ENCODE results near the gene ADAM12.

ADAM12 gene

DNA sequence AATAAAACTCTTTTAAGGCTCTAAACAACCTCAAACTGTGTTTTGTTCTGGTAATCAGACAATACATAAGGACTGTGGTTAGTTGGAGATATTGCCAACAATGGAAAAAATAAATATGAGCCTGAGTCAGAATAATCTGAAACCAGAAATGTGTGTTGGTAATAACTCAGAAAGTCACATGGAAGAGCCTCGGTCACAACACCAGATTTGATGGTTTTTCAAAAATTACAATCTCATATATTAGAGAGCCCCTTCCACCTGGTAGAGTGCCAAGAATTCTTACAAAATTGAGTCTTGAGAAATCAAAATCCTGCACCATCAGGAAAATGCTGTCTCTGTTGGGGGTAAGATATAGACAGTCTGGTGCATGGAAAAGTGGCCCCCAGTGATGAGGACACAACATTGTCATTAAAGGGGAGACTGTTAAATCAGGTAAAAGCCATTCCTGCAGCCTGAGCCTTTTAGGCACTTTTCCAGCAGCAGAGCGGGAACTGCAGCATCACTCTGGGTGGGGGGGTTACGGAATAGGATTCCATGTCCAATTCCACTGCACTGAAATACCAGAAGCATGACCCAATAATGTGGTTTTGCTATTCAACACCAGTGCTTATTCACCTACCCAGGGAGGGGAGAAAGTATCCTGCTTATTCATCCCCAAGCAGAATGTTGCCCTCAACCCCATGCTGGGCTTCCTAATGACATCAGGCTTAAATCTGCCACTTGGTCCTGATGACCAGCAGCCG, 9.5 kb upstream of the ADAM12 start:
- DNase-seq (ENCODE audit: low spot score) = no peak
- in situ Hi-C loops (cut with MboI; ENCODE audit: low pct_unique_long_range_greater_than_20kb, low sequenced_read_pairs, unreplicated experiment) = no loop called here
- no peak for TF ChIP-seq CTCF (IDR thresholded peaks at IDR 0.05; ENCODE audit: extremely low read depth, insufficient read depth, missing control alignments)

DNA sequence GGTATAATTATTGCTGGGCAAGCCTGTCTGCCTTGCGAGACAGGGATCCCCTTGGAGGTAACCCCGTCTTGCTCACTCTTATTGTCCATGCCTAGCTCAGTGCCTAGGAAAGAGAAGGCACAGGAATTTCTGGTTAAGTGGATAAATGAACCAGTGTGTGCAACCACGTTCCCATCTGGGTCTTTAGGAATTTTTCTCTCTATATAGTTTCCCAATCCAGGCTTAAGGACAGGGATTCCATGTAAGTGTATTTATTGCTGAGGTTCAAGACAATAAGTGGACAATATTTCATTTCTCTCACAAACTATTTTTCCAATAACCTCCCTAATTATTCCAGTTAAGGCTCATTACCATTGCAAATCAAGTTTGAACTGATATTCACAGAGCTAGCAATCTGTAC, 8.9 kb upstream of the ADAM12 start:
- in situ Hi-C loops (cut with MboI; ENCODE audit: low pct_unique_long_range_greater_than_20kb, low sequenced_read_pairs, unreplicated experiment) = no loop called here
- TF ChIP-seq CTCF (IDR thresholded peaks at IDR 0.05; ENCODE audit: extremely low read depth, insufficient read depth, missing control alignments) = no peak
- no peak for DNase-seq (ENCODE audit: low spot score)

DNA sequence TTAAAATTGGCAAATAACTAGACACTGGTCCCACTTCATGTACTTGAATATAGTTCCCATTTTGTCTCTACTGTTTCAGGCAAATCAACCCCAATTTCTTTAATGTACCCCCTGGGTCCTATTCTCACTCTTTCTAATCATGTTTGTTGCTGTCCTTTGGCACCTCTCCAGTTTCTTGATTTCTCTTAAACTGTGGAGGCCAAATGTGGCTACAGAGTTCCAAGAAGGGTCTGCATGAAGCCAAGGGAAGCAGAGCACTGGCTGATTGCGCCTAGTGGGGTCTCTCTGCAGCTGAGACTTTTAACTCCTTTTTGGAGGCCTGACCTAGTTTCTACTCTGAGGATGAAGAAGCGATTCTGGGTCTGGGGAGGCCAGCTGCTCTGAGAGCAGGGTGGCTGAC, 6.7 kb upstream of the ADAM12 start:
- no peak for DNase-seq (ENCODE audit: low spot score)
- in situ Hi-C loops (cut with MboI; ENCODE audit: low pct_unique_long_range_greater_than_20kb, low sequenced_read_pairs, unreplicated experiment) = no loop called here
- no peak for TF ChIP-seq CTCF (IDR thresholded peaks at IDR 0.05; ENCODE audit: extremely low read depth, insufficient read depth, missing control alignments)

- TF ChIP-seq CTCF (IDR thresholded peaks at IDR 0.05; ENCODE audit: extremely low read depth, insufficient read depth, missing control alignments) = no peak
- in situ Hi-C loops (cut with MboI; ENCODE audit: low pct_unique_long_range_greater_than_20kb, low sequenced_read_pairs, unreplicated experiment) = no loop called here
- DNase-seq (ENCODE audit: low spot score) = no peak
Observed at GRCh38 chr10:126393076-126393475, 4.8 kb upstream of the ADAM12 start.

DNA sequence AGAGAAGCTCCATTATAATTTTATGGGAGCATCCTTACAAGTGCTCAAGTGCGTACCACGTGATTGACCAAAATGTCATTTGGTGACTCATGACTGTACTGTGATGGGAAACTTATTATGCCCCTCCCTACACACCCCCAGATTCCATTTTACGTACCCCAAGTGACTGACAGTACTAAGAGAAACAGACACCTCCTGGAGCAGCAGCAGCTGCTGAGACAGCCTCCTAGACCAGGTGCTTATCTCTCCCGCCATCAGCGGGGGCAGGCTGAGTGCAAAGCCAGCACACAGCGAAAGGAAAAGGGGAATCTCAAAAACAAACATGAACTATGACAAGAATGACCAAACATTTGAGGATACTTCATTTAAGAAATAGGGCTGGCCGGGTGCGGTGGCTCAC, 4.2 kb upstream of the ADAM12 start:
- in situ Hi-C loops (cut with MboI; ENCODE audit: low pct_unique_long_range_greater_than_20kb, low sequenced_read_pairs, unreplicated experiment) = no loop called here
- DNase-seq (ENCODE audit: low spot score) = no peak

DNA sequence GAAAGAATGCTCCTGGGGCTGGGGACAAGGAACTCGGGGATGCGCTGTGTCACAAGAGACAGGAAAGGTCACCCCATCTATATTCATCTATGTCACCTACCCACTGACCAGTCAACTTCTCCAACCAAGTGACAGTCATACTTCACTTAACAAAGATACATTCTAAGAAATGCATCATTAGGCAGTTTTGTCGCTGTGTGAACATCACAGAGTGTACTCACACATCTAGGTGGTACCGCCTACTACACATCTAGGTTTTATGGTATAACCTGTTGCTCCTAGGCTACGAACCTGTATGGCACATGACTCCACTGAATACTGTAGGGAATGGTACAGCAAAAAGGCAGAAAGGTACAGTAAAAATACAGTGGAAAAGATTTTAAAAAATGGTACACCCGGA, 3.8 kb upstream of the ADAM12 start:
- in situ Hi-C loops (cut with MboI; ENCODE audit: low pct_unique_long_range_greater_than_20kb, low sequenced_read_pairs, unreplicated experiment) = no loop called here
- TF ChIP-seq CTCF (IDR thresholded peaks at IDR 0.05; ENCODE audit: extremely low read depth, insufficient read depth, missing control alignments) = no peak
- no peak for DNase-seq (ENCODE audit: low spot score)

More for the DNA sequence above, 4.2 kb upstream of the ADAM12 start:
- no peak for TF ChIP-seq CTCF (IDR thresholded peaks at IDR 0.05; ENCODE audit: extremely low read depth, insufficient read depth, missing control alignments)

Data from GM13977 (cell line).